Dermis blood vessel endothelial cell (primary cell): ENCODE results near the gene POLH. TPM values are rescaled to one million over a fixed set of nuclear protein-coding genes. Genes with fewer than 3 reads are reported as not detected.
"Not testable (repeated sequence)": the region's sequence is repeated elsewhere in the genome, so short reads cannot be mapped to it uniquely, and the experiment has no call there.

Experiments used
- DNase-seq: peaks from one replicate; pipeline ENCODE4 v3.0.0; 2010
- total RNA-seq: library from RNA; depleted of rRNA; stranded (reverse); fragments of >200 nt; gene quantifications from 2 replicates; pipeline ENCODE4 v1.2.3, GENCODE V29; 2014

POLH gene
- total RNA-seq, 1 donor from 2014 or later: 22.5 TPM

- no peak for DNase-seq
Measured at GRCh38 chr6:43634702-43635303, 58.8 kb downstream of the POLH start.

DNA sequence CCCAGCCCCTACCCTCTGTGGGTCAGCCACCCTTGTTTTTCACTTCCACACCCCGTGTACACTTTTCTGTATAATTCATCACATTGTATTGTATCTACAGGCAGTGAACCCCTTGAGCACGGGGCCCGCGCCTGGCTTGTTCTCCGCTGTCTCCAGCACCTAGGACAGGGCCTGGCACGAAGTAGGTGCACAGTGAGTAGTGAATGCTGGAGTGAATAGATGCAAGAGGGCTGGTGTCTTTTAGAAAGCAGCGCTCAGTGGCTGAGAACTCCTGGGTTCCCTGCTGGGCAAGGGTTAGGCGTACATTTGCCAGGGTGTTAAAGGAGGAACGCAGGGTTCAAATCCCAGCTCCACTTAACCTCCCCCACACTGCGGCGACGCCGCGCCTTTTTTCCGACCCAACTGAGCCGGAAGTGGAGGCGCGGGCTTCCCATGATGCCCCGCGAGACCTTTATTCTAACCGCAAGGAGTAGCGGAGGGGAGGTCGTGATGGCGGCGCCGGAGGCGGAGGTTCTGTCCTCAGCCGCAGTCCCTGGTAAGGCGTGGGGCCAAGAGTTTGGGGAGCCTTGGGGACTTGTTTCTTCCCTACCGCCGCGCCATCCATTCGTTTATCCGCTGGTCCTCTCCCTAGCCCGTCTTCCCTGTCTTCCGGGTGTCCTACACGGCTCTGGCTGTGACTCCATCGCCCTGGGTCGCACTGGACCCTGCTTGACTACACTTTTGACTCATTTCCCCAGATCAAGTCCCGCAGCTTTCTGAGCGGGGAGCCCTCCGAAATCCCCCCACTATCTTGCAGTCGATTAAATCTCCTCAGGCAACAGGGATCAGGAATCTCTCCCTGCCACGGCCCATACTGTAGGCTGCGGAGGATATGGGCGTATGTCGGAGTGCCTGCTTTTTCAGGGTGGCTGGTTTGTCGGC, 59.7 kb downstream of the POLH start, which contains the start of gene MAD2L1BP:
MAD2L1BP (plus strand) TSS at position 454 of the 921 bp plus-strand sequence; CDS start at position 490, 36 bp downstream.
- peak; percentile 79 for DNase-seq

DNA sequence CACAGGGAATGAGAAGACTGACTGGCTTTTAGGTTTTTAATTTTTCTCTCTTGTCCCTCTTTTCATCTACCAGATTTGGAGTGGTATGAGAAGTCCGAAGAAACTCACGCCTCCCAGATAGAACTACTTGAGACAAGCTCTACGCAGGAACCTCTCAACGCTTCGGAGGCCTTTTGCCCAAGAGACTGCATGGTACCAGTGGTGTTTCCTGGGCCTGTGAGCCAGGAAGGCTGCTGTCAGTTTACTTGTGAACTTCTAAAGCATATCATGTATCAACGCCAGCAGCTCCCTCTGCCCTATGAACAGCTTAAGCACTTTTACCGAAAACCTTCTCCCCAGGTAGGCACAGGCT, 60.3 kb downstream of the POLH start:
- peak; percentile 35 for DNase-seq

DNA sequence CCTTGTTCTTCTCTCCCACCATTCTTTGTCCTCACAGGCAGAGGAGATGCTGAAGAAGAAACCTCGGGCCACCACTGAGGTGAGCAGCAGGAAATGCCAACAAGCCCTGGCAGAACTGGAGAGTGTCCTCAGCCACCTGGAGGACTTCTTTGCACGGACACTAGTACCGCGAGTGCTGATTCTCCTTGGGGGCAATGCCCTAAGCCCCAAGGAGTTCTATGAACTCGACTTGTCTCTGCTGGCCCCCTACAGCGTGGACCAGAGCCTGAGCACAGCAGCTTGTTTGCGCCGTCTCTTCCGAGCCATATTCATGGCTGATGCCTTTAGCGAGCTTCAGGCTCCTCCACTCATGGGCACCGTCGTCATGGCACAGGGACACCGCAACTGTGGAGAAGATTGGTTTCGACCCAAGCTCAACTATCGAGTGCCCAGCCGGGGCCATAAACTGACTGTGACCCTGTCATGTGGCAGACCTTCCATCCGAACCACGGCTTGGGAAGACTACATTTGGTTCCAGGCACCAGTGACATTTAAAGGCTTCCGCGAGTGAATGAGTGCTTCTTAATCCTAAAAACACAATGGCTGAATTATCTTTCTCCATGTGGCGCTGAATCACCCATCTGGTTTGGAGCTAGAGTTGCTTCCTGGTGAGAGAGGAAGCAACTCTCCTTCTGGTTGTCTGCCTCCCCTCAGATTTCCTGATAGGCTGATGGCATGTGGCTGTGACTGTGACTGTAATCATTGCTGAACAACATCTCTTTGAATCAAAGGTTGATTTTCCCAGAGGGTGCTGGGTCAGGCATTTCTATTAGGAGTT, 64.2 kb downstream of the POLH start:
- peak; percentile 52 for DNase-seq

- peak; percentile 72 for DNase-seq
Measured at GRCh38 chr6:43644940-43645612, 69.1 kb downstream of the POLH start, which contains the start of gene RSPH9. Gene RSPH9, plus strand, starts transcription at chr6:43645036. Its CDS starts 63 bp downstream, at chr6:43645099.

DNA sequence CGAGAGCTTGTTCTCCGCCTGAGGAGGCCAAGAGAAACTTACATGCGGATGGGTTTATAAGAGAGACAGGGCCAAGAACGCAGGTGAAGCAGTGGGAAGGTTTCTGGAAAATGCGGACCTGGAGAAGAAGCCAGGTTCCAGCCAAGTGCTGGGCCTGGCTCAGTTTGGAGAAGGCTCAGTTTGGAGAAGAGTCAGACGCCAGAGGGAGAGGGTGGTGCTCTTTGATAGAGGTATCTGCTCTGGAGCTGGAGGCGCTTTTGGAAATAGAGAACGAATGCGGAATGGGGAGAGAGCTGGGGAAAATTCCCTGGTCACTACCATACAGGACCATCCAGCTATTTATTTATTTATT, 69.6 kb downstream of the POLH start:
- DNase-seq: no peak

DNA sequence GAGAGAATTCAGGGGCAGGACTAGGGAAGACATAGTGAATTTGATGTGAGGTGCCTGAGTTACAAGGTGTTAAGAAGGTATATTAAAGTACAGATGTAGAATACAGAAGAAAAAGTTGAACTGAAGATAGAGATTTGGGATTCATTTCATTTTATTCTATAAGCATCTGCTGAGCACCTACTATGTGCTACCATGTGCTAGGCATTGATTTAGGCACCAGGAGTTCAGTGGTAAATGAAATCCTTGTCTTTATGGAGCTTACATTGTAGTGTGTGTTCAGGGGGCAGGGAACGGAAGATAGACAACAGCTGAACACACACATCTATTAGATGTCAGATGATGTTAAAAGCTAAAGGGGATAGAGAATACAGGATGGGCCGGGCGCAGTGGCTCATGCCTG, 71.6 kb downstream of the POLH start:
- DNase-seq: no peak

- DNase-seq: no peak
Measured at GRCh38 chr6:43648248-43648647, 72.3 kb downstream of the POLH start.

DNA sequence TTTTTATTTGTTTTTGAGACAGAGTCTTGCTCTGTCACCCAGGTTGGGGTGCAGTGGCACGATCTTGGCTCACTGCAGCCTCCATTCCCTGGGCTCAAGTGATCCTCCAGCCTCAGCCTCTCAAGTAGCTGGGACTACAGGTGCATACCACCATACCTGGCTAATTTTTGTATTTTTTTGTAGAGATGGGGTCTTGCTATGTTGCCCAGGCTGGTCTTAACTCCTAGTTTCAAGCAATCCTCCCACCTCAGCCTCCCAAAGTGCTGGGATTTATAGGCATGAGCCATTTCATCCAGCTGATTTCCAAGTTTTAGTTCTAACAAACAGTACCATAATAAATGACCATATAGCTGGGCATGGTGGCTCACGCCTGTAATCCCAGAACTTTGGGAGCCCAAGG, 76.8 kb downstream of the POLH start:
- not testable (repeated sequence) for DNase-seq

- no peak for DNase-seq
Measured at GRCh38 chr6:43657221-43657802, 81.3 kb downstream of the POLH start.

DNA sequence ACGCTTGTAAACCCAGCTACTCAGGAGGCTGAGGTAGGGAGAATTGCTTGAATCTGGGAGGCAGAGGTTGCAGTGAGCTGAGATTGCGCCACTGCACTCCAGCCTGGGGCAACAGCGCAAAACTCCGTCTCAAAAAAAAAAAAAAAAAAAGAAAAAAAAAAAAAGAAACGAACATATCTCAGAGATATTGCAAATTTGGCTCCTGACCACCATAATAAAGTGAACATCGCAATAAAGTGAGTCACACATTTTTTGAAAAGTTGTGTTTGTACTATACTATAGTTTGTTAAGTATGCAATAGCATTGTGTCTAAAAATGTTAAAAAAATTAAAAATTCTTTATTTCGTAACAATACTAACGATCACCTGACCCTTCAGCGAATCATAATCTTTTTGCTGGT, 82.2 kb downstream of the POLH start:
- no peak for DNase-seq

DNA sequence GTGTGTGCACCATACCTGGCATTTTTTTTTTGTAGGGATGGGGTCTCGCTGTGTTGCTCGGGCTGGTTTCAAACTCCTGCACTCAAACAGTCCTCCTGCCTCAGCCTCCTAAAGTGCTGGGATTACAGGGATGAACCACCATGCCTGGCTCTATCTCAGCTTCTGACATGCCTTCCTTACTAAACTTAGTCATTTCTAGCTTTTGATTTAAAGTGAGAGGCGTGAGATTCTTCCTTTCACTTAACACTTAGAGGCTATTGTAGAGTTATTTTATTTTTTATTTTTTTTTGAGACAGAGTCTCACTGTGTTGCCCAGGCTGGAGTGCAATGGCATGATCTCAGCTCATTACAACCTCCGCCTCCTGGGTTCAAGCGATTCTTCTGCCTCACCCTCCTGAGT, 87.0 kb downstream of the POLH start:
- not testable (repeated sequence) for DNase-seq

Other genes starting within 250 kb of the POLH start
- 9.7 and 10.8 TPM in 2 replicates for gene ZNF318, start 206.5 kb upstream of the POLH start, total RNA-seq
- gene ABCC10, start 148.6 kb upstream of the POLH start, total RNA-seq: 19.2 and 22.0 TPM in 2 replicates
- 0.60 and 0.68 TPM in 2 replicates for gene DLK2, start 120.6 kb upstream of the POLH start, total RNA-seq
- 12.6 and 17.9 TPM in 2 replicates for gene TJAP1, start 98.6 kb upstream of the POLH start, total RNA-seq
- gene LRRC73, start 65.8 kb upstream of the POLH start, total RNA-seq: 0.14 and 0.17 TPM in 2 replicates
- 135 and 149 TPM in 2 replicates for gene YIPF3, start 59.3 kb upstream of the POLH start, total RNA-seq
- gene POLR1C, start 59.1 kb upstream of the POLH start, total RNA-seq: 21.3 and 36.2 TPM in 2 replicates
- gene XPO5, start 147 bp upstream of the POLH start, total RNA-seq: 27.2 and 30.6 TPM in 2 replicates
- 43.6 and 49.4 TPM in 2 replicates for gene GTPBP2, start 53.1 kb downstream of the POLH start, total RNA-seq
- gene MAD2L1BP, start 59.7 kb downstream of the POLH start, total RNA-seq: 38.5 and 51.9 TPM in 2 replicates
- 0.23 and 0.34 TPM in 2 replicates for gene RSPH9, start 68.9 kb downstream of the POLH start, total RNA-seq
- 44.2 and 57.1 TPM in 2 replicates for gene MRPS18A, start 111.6 kb downstream of the POLH start, total RNA-seq
- gene VEGFA, start 194.0 kb downstream of the POLH start, total RNA-seq: 5.8 and 10.9 TPM in 2 replicates